Activated T-helper 17 cell treated with anti-CD3 and anti-CD28 coated beads, Interleukin-2, amount 50 U/mL, for 72 hours (primary cell): Measurements from ENCODE around the gene MEPE. TPM values are rescaled to one million over a fixed set of nuclear protein-coding genes. Genes with fewer than 3 reads are reported as not detected.

Experiments
- ATAC-seq: fragments of 150-1000 bp; cut with Tn5 transposase; replicated peaks from 2 replicates; pipeline ENCODE4 v1.10.0; 2021; ENCODE audit warnings: mild to moderate bottlenecking, moderate library complexity
- H3K27ac Mint-ChIP-seq: one replicate; pipeline ENCODE4 v1.8.0; 2022; ENCODE audit warnings: mixed read lengths
- H3K27me3 Mint-ChIP-seq: one replicate; pipeline ENCODE4 v1.8.0; 2022; ENCODE audit warnings: mixed read lengths
- H3K36me3 Mint-ChIP-seq: one replicate; pipeline ENCODE4 v1.8.0; 2022; ENCODE audit warnings: low read depth, mild to moderate bottlenecking, mixed read lengths
- H3K4me1 Mint-ChIP-seq: one replicate; pipeline ENCODE4 v1.8.0; 2022; ENCODE audit warnings: mixed read lengths
- H3K4me3 Mint-ChIP-seq: one replicate; pipeline ENCODE4 v1.8.0; 2022; ENCODE audit warnings: mild to moderate bottlenecking, mixed read lengths
- H3K9me3 Mint-ChIP-seq: one replicate; pipeline ENCODE4 v1.8.0; 2022; ENCODE audit warnings: mixed read lengths
- total RNA-seq, 2 donors: library from RNA; stranded (reverse); gene quantifications; one replicate each; pipeline ENCODE4 v1.2.3, GENCODE V29; 2022

MEPE gene
- total RNA-seq, 2 donors from 2014 or later, result not detected

GRCh38 chr4:87824352-87824751, 8.4 kb upstream of the MEPE start:
- Mint-ChIP-seq H3K27ac (no peak overlapping the region), H3K4me1 (no peaks in the 10 kb centered on the region), H3K4me3 (no peak overlapping the region), H3K36me3 (no peaks in the 10 kb centered on the region), H3K27me3 (peaks cover 17% of the 10 kb centered on the region), H3K9me3 (no peaks in the 10 kb centered on the region)
- ATAC-seq, result no peak

- ATAC-seq, result no peak
- Mint-ChIP-seq H3K27me3 (peaks cover 13% of the 10 kb centered on the region), H3K9me3 (peaks cover 4% of the 10 kb centered on the region), H3K27ac (no peak overlapping the region), H3K36me3 (no peaks in the 10 kb centered on the region), H3K4me1 (no peaks in the 10 kb centered on the region), H3K4me3 (no peak overlapping the region)
Observed at GRCh38 chr4:87834401-87834800, 1.6 kb downstream of the MEPE start.

- no peak overlapping the region for H3K27ac Mint-ChIP-seq
- no peak for ATAC-seq
Observed at GRCh38 chr4:87835197-87835596, 2.4 kb downstream of the MEPE start.

GRCh38 chr4:87835743-87836142, 3.0 kb downstream of the MEPE start:
- ATAC-seq, result no peak
- Mint-ChIP-seq H3K4me3 (no peak overlapping the region), H3K27me3 (peaks cover 12% of the 10 kb centered on the region), H3K27ac (no peak overlapping the region), H3K9me3 (no peaks in the 10 kb centered on the region), H3K4me1 (no peaks in the 10 kb centered on the region), H3K36me3 (no peaks in the 10 kb centered on the region)

More at GRCh38 chr4:87835197-87835596, 2.4 kb downstream of the MEPE start:
- no peaks in the 10 kb centered on the region for H3K4me1 Mint-ChIP-seq
- no peak overlapping the region for H3K4me3 Mint-ChIP-seq
- H3K36me3 Mint-ChIP-seq, result no peaks in the 10 kb centered on the region
- H3K9me3 Mint-ChIP-seq, result peaks cover 3% of the 10 kb centered on the region
- H3K27me3 Mint-ChIP-seq, result peaks cover 11% of the 10 kb centered on the region

- no peak for ATAC-seq
- Mint-ChIP-seq H3K36me3 (no peaks in the 10 kb centered on the region), H3K4me1 (no peaks in the 10 kb centered on the region), H3K9me3 (no peaks in the 10 kb centered on the region), H3K27ac (no peak overlapping the region), H3K4me3 (no peak overlapping the region), H3K27me3 (peaks cover 20% of the 10 kb centered on the region)
Observed at GRCh38 chr4:87838205-87838604, 5.4 kb downstream of the MEPE start.

GRCh38 chr4:87838890-87839591, 6.3 kb downstream of the MEPE start:
- no peaks in the 10 kb centered on the region for H3K36me3 Mint-ChIP-seq
- ATAC-seq, result no peak
- H3K27ac Mint-ChIP-seq, result no peak overlapping the region
- H3K27me3 Mint-ChIP-seq, result peaks cover 27% of the 10 kb centered on the region
- no peak overlapping the region for H3K4me3 Mint-ChIP-seq
- no peaks in the 10 kb centered on the region for H3K9me3 Mint-ChIP-seq
- H3K4me1 Mint-ChIP-seq, result no peaks in the 10 kb centered on the region

- H3K4me3 Mint-ChIP-seq, result no peak overlapping the region
- H3K36me3 Mint-ChIP-seq, result no peaks in the 10 kb centered on the region
- H3K27ac Mint-ChIP-seq, result no peak overlapping the region
- ATAC-seq, result no peak
- H3K4me1 Mint-ChIP-seq, result no peaks in the 10 kb centered on the region
- no peaks in the 10 kb centered on the region for H3K9me3 Mint-ChIP-seq
- H3K27me3 Mint-ChIP-seq, result peaks cover 28% of the 10 kb centered on the region
Observed at GRCh38 chr4:87839592-87839946, 6.8 kb downstream of the MEPE start.

- peaks cover 30% of the 10 kb centered on the region for H3K27me3 Mint-ChIP-seq
- no peaks in the 10 kb centered on the region for H3K36me3 Mint-ChIP-seq
- no peak for ATAC-seq
- H3K9me3 Mint-ChIP-seq, result no peaks in the 10 kb centered on the region
- H3K27ac Mint-ChIP-seq, result no peak overlapping the region
- H3K4me1 Mint-ChIP-seq, result no peaks in the 10 kb centered on the region
- H3K4me3 Mint-ChIP-seq, result no peak overlapping the region
Observed at GRCh38 chr4:87840149-87840548, 7.4 kb downstream of the MEPE start.

- H3K4me1 Mint-ChIP-seq, result no peaks in the 10 kb centered on the region
- no peak for ATAC-seq
- no peaks in the 10 kb centered on the region for H3K36me3 Mint-ChIP-seq
- peaks cover 41% of the 10 kb centered on the region for H3K27me3 Mint-ChIP-seq
- no peaks in the 10 kb centered on the region for H3K9me3 Mint-ChIP-seq
- no peak overlapping the region for H3K4me3 Mint-ChIP-seq
- no peak overlapping the region for H3K27ac Mint-ChIP-seq
Observed at GRCh38 chr4:87843936-87844335, 11.2 kb downstream of the MEPE start.

GRCh38 chr4:87844452-87844851, 11.7 kb downstream of the MEPE start:
- Mint-ChIP-seq H3K27me3 (peaks cover 41% of the 10 kb centered on the region), H3K4me3 (no peak overlapping the region), H3K4me1 (no peaks in the 10 kb centered on the region), H3K36me3 (no peaks in the 10 kb centered on the region), H3K9me3 (no peaks in the 10 kb centered on the region), H3K27ac (no peak overlapping the region)
- ATAC-seq, result no peak

- no peaks in the 10 kb centered on the region for H3K4me1 Mint-ChIP-seq
- no peak overlapping the region for H3K4me3 Mint-ChIP-seq
- H3K36me3 Mint-ChIP-seq, result no peaks in the 10 kb centered on the region
- peaks cover 29% of the 10 kb centered on the region for H3K27me3 Mint-ChIP-seq
- H3K9me3 Mint-ChIP-seq, result no peaks in the 10 kb centered on the region
- no peak for ATAC-seq
- H3K27ac Mint-ChIP-seq, result no peak overlapping the region
Observed at GRCh38 chr4:87846226-87846625, 13.5 kb downstream of the MEPE start.

GRCh38 chr4:87848622-87849351, 16.0 kb downstream of the MEPE start:
- H3K9me3 Mint-ChIP-seq, result no peaks in the 10 kb centered on the region
- no peaks in the 10 kb centered on the region for H3K4me1 Mint-ChIP-seq
- H3K27ac Mint-ChIP-seq, result peak overlapping the region; percentile 10
- peak overlapping the region; percentile 57 for H3K4me3 Mint-ChIP-seq
- ATAC-seq, result peak; percentile 80
- H3K36me3 Mint-ChIP-seq, result no peaks in the 10 kb centered on the region
- H3K27me3 Mint-ChIP-seq, result peaks cover 16% of the 10 kb centered on the region

- Mint-ChIP-seq H3K4me3 (no peak overlapping the region), H3K27me3 (peaks cover 13% of the 10 kb centered on the region), H3K27ac (no peak overlapping the region), H3K36me3 (no peaks in the 10 kb centered on the region), H3K4me1 (no peaks in the 10 kb centered on the region), H3K9me3 (no peaks in the 10 kb centered on the region)
- peak; percentile 24 for ATAC-seq
Observed at GRCh38 chr4:87849612-87850011, 16.8 kb downstream of the MEPE start.

- no peak overlapping the region for H3K27ac Mint-ChIP-seq
- no peak for ATAC-seq
Observed at GRCh38 chr4:87851332-87851731, 18.6 kb downstream of the MEPE start.

GRCh38 chr4:87851953-87852352, 19.2 kb downstream of the MEPE start:
- Mint-ChIP-seq H3K9me3 (no peaks in the 10 kb centered on the region), H3K36me3 (no peaks in the 10 kb centered on the region), H3K4me1 (no peaks in the 10 kb centered on the region), H3K27ac (no peak overlapping the region), H3K27me3 (peaks cover 9% of the 10 kb centered on the region), H3K4me3 (no peak overlapping the region)
- ATAC-seq, result no peak

More at GRCh38 chr4:87851332-87851731, 18.6 kb downstream of the MEPE start:
- H3K36me3 Mint-ChIP-seq, result no peaks in the 10 kb centered on the region
- H3K4me1 Mint-ChIP-seq, result no peaks in the 10 kb centered on the region
- H3K27me3 Mint-ChIP-seq, result peaks cover 10% of the 10 kb centered on the region
- no peak overlapping the region for H3K4me3 Mint-ChIP-seq
- H3K9me3 Mint-ChIP-seq, result no peaks in the 10 kb centered on the region
